GM18498 (cell line): ENCODE measurements around the gene SENP6.

ENCODE experiments used
- ATAC-seq: cut with Tn5 transposase; IDR thresholded peaks from one replicate; pipeline ENCODE4 v1.9.1; 2021; ENCODE audit warnings: mild to moderate bottlenecking, moderate library complexity; ENCODE audit not compliant: unreplicated experiment

SENP6 gene

GRCh38 chr6:75745404-75745803 lies 143.7 kb downstream of the SENP6 start:
- no peak for ATAC-seq

- ATAC-seq: no peak
Measured at GRCh38 chr6:75746221-75746620, 144.5 kb downstream of the SENP6 start.

DNA sequence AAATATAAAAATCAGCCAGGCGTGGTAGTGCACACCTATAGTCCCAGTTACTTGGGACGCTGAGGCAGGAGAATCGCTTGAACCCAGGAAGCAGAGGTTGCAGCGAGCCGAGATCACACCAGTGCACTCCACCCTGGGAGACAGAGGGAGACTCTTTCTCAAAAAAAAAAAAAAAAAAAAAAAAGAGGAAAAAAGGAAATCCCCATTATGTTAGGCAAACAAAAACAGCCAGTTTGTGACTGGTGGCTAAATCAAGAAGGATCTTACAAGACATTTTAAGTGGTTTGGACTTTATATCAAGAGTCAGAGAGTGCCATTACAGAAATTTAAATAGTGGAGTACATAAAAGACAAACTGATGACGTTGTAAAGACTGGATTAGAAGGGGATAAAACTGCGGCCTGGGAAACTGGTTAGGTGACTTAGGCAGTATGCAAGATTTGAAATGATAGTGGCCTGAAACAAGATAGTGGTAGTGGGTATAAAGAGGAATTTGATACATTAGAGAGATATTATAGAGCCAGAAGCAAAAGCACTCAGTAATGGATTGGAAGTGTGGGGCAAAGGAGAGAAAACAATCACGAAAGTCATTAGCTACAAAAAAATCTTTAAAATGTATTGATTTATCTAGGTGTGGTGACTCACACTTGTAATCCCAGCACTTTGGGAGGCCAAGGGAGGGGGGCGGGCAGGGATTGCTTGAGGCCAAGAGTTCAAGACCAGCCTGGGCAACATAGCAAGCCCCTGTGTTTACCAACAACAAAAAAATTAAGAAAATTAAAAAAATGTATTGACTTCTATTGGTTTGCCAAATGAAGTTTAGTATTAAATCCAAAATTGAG lies 145.7 kb downstream of the SENP6 start:
- no peak for ATAC-seq

GRCh38 chr6:75748003-75748742 lies 146.5 kb downstream of the SENP6 start:
- no peak for ATAC-seq

GRCh38 chr6:75748743-75749538 lies 147.3 kb downstream of the SENP6 start, which contains the start of gene MYO6:
Gene MYO6 (plus strand): TSS chr6:75749239. CDS start chr6:75817548, 68,309 bp downstream.
- ATAC-seq: peak; percentile 86

DNA sequence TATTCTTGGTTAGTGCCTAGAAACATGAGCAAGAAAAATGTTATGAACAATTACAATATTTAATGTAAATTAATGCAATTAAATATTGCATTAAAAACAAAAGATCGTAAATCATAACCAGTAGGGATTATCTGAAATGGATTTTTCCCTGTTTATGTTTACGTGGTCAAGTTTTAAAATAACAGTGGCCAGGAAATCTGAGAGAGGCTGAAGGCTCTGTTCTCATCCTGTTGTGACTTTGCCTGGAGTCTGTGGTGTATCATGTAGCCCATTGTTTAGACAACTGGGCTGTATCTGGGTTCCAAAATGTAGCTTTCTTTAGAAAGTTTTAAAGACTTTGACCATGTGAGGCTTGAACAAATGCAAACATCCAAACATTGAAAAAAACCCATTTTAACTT lies 149.8 kb downstream of the SENP6 start:
- ATAC-seq: no peak

DNA sequence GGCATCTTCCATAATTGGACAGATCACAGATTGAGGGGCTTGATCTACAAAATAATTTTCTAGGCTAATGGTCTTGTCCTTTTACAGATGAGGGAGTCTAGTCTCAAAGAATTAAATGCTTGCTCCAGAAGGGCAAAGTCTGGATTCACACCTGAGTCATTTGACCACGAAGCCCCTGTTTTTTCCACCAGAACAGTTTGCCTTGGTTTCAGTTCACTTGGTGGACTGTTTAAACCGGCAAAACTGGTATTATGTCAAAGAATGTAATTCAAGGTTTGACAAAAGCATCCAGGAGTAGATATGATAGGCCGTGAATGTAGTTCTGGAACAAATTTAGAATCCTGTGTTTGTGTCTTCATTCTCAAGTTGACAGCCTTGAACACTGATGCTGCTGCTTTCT lies 150.7 kb downstream of the SENP6 start:
- ATAC-seq: no peak

- no peak for ATAC-seq
Measured at GRCh38 chr6:75755704-75756103, 154.0 kb downstream of the SENP6 start.

GRCh38 chr6:75757295-75757694 lies 155.6 kb downstream of the SENP6 start:
- ATAC-seq: no peak

DNA sequence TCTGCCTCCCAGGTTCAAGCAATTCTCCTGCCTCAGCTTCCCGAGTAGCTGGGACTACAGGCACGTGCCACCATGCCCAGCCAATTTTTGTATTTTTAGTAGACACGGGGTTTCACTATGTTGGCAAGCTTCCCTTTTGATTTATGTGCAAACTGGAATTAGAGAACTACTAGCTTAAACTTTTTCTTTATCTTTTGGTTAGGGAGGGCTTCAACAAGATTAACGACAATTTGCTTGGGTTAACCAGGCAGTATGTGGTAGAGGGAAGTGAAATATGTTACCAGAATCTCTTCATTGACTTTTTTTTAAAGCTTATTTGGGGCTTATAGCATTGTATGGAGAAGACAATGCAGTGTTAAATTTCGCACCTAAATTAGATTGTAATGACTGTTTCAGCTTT lies 156.4 kb downstream of the SENP6 start:
- no peak for ATAC-seq

DNA sequence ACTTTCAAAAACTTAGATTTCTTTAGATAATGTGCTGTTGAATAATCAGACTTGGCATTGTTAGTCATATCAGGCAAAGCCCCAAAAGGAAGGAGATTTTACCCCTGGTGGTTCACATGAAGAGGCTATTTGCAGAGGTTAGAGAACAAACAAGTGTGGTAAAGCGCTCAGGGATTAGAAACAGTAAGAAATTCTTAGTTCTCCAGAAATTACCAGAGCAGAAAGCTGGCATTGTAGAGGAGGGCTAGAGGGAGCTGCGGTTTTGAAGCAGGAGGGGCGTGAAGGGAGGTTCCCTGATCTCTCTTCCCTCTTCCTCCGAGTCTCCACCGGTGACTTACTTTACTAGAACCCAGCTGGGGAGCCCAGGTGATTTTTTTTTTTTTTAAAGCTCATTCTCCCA lies 157.5 kb downstream of the SENP6 start:
- ATAC-seq: peak; percentile 34

GRCh38 chr6:75760320-75760719 lies 158.6 kb downstream of the SENP6 start:
- no peak for ATAC-seq

DNA sequence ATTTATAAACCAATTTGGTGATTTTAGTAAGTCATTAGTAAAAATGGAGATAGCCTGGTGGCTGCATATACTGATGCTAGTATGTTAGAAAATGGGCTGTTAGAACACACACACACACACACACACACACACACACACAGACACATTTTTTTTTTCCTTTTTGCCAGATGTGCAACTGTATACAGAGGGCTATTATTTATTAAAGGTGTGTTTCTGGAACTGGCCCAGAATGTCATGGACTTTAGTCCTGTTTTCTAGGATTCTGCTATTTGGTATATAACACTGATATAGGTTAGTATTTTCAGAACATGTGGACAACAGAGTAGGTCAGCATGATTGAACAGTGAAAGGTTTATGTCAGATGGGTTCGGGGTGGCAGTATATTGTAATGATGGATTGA lies 159.8 kb downstream of the SENP6 start:
- ATAC-seq: no peak

DNA sequence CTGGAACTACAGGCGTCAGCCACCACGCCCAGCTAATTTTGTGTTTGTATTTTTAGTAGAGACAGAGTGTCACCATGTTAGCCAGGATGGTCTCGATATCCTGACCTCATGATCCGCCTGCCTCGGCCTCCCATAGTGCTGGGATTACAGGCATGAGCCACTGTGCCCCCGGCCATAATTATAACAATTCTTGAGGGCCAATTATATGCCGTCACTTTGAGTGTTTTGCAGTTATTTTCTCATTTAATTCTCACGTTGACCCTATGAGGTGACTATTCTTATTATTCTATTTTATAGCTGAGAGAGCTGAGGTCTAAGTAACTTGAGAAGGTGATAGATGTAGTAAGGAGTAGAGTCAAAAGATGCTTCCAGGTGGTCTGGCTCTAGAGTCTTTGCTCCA lies 160.4 kb downstream of the SENP6 start:
- no peak for ATAC-seq

GRCh38 chr6:75766387-75766786 lies 164.7 kb downstream of the SENP6 start:
- no peak for ATAC-seq
